A673 (cell line): ENCODE measurements around the gene ATG14. TPM values are rescaled to one million over a fixed set of nuclear protein-coding genes. Genes with fewer than 3 reads are reported as not detected.
A peak's percentile ranks its signal among the peaks of the same experiment; 100 is the strongest.

Experiments used
- BruUV-seq: library from RNA; stranded (reverse); fragments of 400-500 nt; replicated peaks from 2 replicates; lab custom pipeline; 2021; lab: Mats Ljungman, UMichigan
- CTCF ChIA-PET: fragments of 300-600 bp; sonication (Branson Sonifier 250); formaldehyde crosslinking; loops from one replicate; lab custom pipeline; 2022; ENCODE audit warnings: antibody characterized with exemption; lab: Charles Lee
- POLR2A ChIA-PET: fragments of 300-600 bp; sonication (Branson Sonifier 250); formaldehyde crosslinking; loops from one replicate; lab custom pipeline; 2022; ENCODE audit warnings: antibody characterized with exemption; ENCODE audit not compliant: low non-redundant PET; lab: Charles Lee
- DNase-seq: peaks from one replicate; pipeline ENCODE4 v3.0.0-alpha.2; 2015; ENCODE audit warnings: low spot score
- H3K27ac ChIP-seq: fragments of 200-600 bp; sonication (generic); 2 replicates; pipeline ENCODE4 v1.5.1; 2016; ENCODE audit warnings: mixed run types, low read depth, mild to moderate bottlenecking, mixed read lengths, antibody characterized with exemption, low read length; ENCODE audit not compliant: poor library complexity, severe bottlenecking
- H3K27me3 ChIP-seq: fragments of 200-600 bp; sonication (generic); replicated peaks from 2 replicates; pipeline ENCODE4 v1.6.1; 2017; ENCODE audit warnings: mixed run types, low read depth, mild to moderate bottlenecking, mixed read lengths, antibody characterized with exemption, low read length; ENCODE audit not compliant: insufficient read depth, poor library complexity
- H3K36me3 ChIP-seq: fragments of 200-600 bp; sonication (generic); 2 replicates; pipeline ENCODE4 v1.6.1; 2016; ENCODE audit warnings: mixed run types, mild to moderate bottlenecking, mixed read lengths, antibody characterized with exemption, low read length; ENCODE audit not compliant: insufficient read depth, poor library complexity, severe bottlenecking
- H3K4me1 ChIP-seq: fragments of 200-600 bp; sonication (generic); 2 replicates; pipeline ENCODE4 v1.6.1; 2017; ENCODE audit warnings: mixed run types, mild to moderate bottlenecking, mixed read lengths, antibody characterized with exemption, low read length; ENCODE audit not compliant: insufficient read depth, poor library complexity, severe bottlenecking
- H3K4me3 ChIP-seq: fragments of 200-600 bp; sonication (generic); 2 replicates; pipeline ENCODE4 v1.5.1; 2016; ENCODE audit warnings: low read depth, mixed run types, mild to moderate bottlenecking, mixed read lengths, low read length; ENCODE audit not compliant: poor library complexity, severe bottlenecking
- H3K9me3 ChIP-seq: fragments of 200-600 bp; sonication (generic); 2 replicates; pipeline ENCODE4 v1.6.1; 2016; ENCODE audit warnings: mixed run types, low read depth, mild to moderate bottlenecking, mixed read lengths, antibody characterized with exemption, low read length; ENCODE audit not compliant: poor library complexity, severe bottlenecking
- EZH2 ChIP-seq: fragments of 200-600 bp; sonication (generic); IDR thresholded peaks from 2 replicates; pipeline ENCODE4 v1.6.1; 2017; ENCODE audit warnings: borderline replicate concordance, low read depth, mild to moderate bottlenecking, mixed read lengths, antibody characterized with exemption, low read length; ENCODE audit not compliant: poor library complexity, severe bottlenecking
- intact Hi-C: fragments of 100-400 bp; cut with micrococcal nuclease; formaldehyde crosslinking; loops from one replicate; pipeline ENCODE4 v1.10.0; 2022; ENCODE audit not compliant: unreplicated experiment
- total RNA-seq: library from RNA; stranded (reverse); gene quantifications from 2 replicates; pipeline ENCODE4 v1.2.3, GENCODE V29; 2021
- TF ChIP-seq, protein P1 (sequence below): fragments of 300-800, 200-600 bp; sonication (generic); conservative IDR thresholded peaks from 2 replicates; pipeline ENCODE4 v1.5.1; 2017; ENCODE audit warnings: low read depth, mild to moderate bottlenecking, antibody characterized with exemption, low read length, moderate library complexity, mixed read lengths

ATG14 gene
- total RNA-seq, 1 experiment from 2014 or later = 10.4 TPM

DNA sequence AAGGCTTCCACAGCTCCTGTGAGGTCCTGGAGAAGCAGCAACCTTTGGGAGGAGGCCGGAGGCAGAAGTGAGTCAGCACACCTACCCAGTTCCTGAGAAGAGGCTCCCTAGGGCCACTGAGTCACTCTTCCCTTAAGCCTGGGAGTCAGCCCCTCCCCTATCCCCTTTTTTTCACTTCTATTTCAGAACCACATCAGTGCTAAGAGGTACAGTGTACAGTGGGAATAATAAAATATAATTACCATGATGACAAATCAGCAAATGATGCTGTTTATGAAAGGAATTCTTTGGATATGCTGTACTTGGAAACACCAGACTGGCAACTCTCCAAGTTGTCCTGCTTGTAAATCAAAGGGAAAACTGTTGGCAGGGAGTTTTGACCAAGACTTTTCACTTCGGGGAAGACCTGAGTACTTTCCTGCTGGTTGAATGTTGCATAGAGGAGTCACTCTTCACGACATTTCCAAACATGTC is 36.5 kb upstream of the ATG14 start:
- peak; percentile 62 for DNase-seq
- BruUV-seq = no TSS peak
- POLR2A ChIA-PET = no interaction called here
- Histone ChIP-seq H3K27me3 (no peaks in the 10 kb centered on the region), H3K4me1 (peaks cover 26% of the 10 kb centered on the region), H3K4me3 (no peak overlapping the region), H3K9me3 (no peaks in the 10 kb centered on the region), H3K27ac (no peak overlapping the region), H3K36me3 (no peaks in the 10 kb centered on the region)
- CTCF ChIA-PET = no interaction called here
- TF ChIP-seq EZH2 = no peak
- TF ChIP-seq, protein P1, sequence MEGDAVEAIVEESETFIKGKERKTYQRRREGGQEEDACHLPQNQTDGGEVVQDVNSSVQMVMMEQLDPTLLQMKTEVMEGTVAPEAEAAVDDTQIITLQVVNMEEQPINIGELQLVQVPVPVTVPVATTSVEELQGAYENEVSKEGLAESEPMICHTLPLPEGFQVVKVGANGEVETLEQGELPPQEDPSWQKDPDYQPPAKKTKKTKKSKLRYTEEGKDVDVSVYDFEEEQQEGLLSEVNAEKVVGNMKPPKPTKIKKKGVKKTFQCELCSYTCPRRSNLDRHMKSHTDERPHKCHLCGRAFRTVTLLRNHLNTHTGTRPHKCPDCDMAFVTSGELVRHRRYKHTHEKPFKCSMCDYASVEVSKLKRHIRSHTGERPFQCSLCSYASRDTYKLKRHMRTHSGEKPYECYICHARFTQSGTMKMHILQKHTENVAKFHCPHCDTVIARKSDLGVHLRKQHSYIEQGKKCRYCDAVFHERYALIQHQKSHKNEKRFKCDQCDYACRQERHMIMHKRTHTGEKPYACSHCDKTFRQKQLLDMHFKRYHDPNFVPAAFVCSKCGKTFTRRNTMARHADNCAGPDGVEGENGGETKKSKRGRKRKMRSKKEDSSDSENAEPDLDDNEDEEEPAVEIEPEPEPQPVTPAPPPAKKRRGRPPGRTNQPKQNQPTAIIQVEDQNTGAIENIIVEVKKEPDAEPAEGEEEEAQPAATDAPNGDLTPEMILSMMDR = no peak
- intact Hi-C loops = loop anchor here (5.0 kb wide), 3 partner anchors 134 to 1039 kb away; partner anchors contain the start of gene KTN1

DNA sequence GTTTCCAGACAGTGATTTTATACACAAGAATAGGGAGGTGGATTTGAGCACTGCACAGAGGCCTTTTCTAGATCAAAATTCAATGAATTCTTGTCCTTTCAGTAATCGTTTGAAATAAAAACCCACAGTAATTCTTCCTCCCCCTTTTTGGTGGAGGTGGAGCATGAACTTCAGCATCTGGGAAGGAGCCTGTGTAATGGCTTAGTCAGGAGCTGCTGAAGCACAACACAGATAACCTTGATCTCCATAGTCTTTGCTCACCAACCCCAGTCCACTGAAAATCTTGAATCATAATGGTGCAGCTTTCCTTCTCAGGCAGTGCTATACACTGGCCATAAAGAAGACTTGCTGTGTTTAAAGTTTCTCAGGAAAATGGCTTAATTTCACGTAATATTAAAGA is 35.2 kb upstream of the ATG14 start:
- ChIA-PET CTCF (interaction anchor here (0.6 to 1.2 kb wide), 9 partner anchors 8 to 1081 kb away, joined by 3 to 7 read pairs (median 5); partner anchors contain the start of gene KTN1), POLR2A (interaction anchor here (0.5 kb wide), 1 partner anchor 395 kb away, joined by 3 read pairs; no protein-coding TSS in a partner anchor)
- intact Hi-C loops = loop anchor here (5.0 kb wide), 3 partner anchors 135 to 1040 kb away; partner anchors contain the start of gene KTN1
- Histone ChIP-seq H3K27ac (peak overlapping the region; percentile 21), H3K36me3 (no peaks in the 10 kb centered on the region), H3K9me3 (no peaks in the 10 kb centered on the region), H3K4me3 (peak overlapping the region; percentile 23), H3K27me3 (no peaks in the 10 kb centered on the region), H3K4me1 (peaks cover 26% of the 10 kb centered on the region)
- BruUV-seq = no TSS peak
- no peak for TF ChIP-seq EZH2
- TF ChIP-seq, protein P1 = no peak
- DNase-seq = peak; percentile 49

DNA sequence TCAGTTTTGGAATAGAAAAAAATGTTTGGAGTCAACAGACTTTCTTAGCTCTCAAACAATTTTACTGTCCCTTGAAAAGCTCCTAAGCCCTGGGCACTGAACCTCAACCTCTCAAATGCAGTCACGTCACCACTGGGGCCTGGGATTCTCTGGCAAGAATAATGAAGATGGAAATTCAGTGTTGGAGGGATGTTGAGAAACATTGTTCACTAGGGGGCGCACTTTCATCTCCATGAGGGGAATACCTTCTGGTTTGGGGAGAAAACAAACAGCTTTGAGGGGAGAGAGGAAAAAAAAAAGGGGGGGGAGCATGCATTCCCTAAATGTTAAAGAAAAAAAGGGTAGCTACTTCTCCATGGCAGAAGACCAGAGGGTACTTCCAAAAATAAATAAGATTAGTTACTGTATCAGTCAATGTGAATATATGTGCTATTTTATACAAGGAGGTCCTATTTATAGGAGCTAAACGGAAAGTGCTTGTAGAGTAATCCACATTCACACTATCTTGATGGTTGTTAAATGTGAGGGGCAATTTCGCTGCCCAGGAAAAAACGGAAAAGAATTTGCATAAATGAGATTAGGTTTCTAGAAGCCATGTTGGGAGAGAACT is 34.6 kb upstream of the ATG14 start:
- TF ChIP-seq, protein P1 = peak; percentile 81
- no peak for TF ChIP-seq EZH2
- ChIA-PET POLR2A (no interaction called here), CTCF (interaction anchor here (0.6 to 1.2 kb wide), 9 partner anchors 8 to 1082 kb away, joined by 3 to 7 read pairs (median 5); partner anchors contain the start of gene KTN1)
- Histone ChIP-seq H3K9me3 (no peaks in the 10 kb centered on the region), H3K4me1 (peaks cover 26% of the 10 kb centered on the region), H3K36me3 (no peaks in the 10 kb centered on the region), H3K4me3 (peak overlapping the region; percentile 23), H3K27me3 (no peaks in the 10 kb centered on the region), H3K27ac (peak overlapping the region; percentile 21)
- peak; percentile 93 for DNase-seq
- intact Hi-C loops = loop anchor here (5.0 kb wide), 3 partner anchors 136 to 1041 kb away; partner anchors contain the start of gene KTN1
- no TSS peak for BruUV-seq
